HG02852 (cell line): ENCODE measurements around the gene DGKZ.
"Not testable (repeated sequence)": the region's sequence is repeated elsewhere in the genome, so short reads cannot be mapped to it uniquely, and the experiment has no call there.

ENCODE experiments used
- ATAC-seq: cut with Tn5 transposase; IDR thresholded peaks from one replicate; pipeline ENCODE4 v1.9.1; 2021; ENCODE audit warnings: mild to moderate bottlenecking, moderate library complexity; ENCODE audit not compliant: unreplicated experiment

The DGKZ gene

GRCh38 chr11:46346886-46347636 is at the start of gene DGKZ:
Gene DGKZ, plus strand, starts transcription at chr11:46347463. Its CDS starts 197 bp downstream, at chr11:46347660.
- peak; percentile 48 for ATAC-seq

GRCh38 chr11:46298699-46299433 is 48.4 kb upstream of the DGKZ start:
- no peak for ATAC-seq

GRCh38 chr11:46299451-46299961 is 47.8 kb upstream of the DGKZ start:
- no peak for ATAC-seq

GRCh38 chr11:46300270-46300669 is 47.0 kb upstream of the DGKZ start:
- ATAC-seq, result no peak

GRCh38 chr11:46302866-46303265 is 44.4 kb upstream of the DGKZ start:
- ATAC-seq, result peak; percentile 76

GRCh38 chr11:46304036-46304435 is 43.2 kb upstream of the DGKZ start:
- ATAC-seq, result not testable (repeated sequence)

GRCh38 chr11:46304605-46305179 is 42.6 kb upstream of the DGKZ start:
- no peak for ATAC-seq

- ATAC-seq, result no peak
These were observed 42.0 kb upstream of the DGKZ start for GRCh38 chr11:46305295-46305694.

- no peak for ATAC-seq
These were observed 40.9 kb upstream of the DGKZ start for GRCh38 chr11:46306296-46306853.

- no peak for ATAC-seq
These were observed 39.9 kb upstream of the DGKZ start for GRCh38 chr11:46307369-46307768.

- no peak for ATAC-seq
These were observed 39.4 kb upstream of the DGKZ start for GRCh38 chr11:46307785-46308341.

GRCh38 chr11:46308631-46309419 is 38.4 kb upstream of the DGKZ start:
- ATAC-seq, result peak; percentile 56

- ATAC-seq, result peak; percentile 57
These were observed 37.4 kb upstream of the DGKZ start for GRCh38 chr11:46309814-46310259.

- ATAC-seq, result peak; percentile 59
These were observed 32.1 kb upstream of the DGKZ start for GRCh38 chr11:46315033-46315738.

- no peak for ATAC-seq
These were observed 31.3 kb upstream of the DGKZ start for GRCh38 chr11:46315783-46316563.

GRCh38 chr11:46319074-46319453 is 28.2 kb upstream of the DGKZ start:
- no peak for ATAC-seq

GRCh38 chr11:46321757-46322156 is 25.5 kb upstream of the DGKZ start:
- no peak for ATAC-seq

GRCh38 chr11:46322759-46323158 is 24.5 kb upstream of the DGKZ start:
- ATAC-seq, result no peak
